ENCODE data around the gene APCS. TPM values are rescaled to one million over a fixed set of nuclear protein-coding genes. Genes with fewer than 3 reads are reported as not detected.

The APCS gene
- total RNA-seq, 1 donor = not detected

DNA sequence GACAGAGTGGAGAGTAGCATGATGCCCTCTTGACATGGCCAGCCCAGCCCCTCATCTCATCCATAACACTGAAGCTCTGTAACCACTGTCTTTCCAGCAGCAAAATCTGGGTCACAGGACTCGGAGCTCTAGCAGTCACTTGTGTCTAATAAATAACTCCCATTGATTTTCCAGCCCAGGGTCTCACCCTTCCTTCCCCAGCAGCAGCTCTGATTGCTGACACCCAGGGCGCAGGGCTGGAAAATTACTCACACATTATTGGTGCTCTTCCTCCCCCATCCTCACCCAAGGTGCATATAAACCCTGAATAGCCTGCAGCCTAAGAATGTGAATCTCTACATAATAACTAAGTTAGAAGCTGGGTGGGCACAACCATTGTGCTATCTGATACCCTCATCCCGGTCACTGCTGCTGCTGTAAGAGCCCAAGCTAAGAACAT lies 30.7 kb upstream of the APCS start:
- Histone ChIP-seq H3K79me2 (ENCODE audit: insufficient read depth, low read length) (no peaks in the 10 kb centered on the region), H4K20me1 (ENCODE audit: insufficient read depth, low read length) (no peaks in the 10 kb centered on the region), H3K9me3 (ENCODE audit: low read depth, low read length) (no peaks in the 10 kb centered on the region), H3K36me3 (ENCODE audit: insufficient read depth, low read length) (no peaks in the 10 kb centered on the region), H3K27me3 (ENCODE audit: insufficient read depth, low read length) (no peaks in the 10 kb centered on the region), H2AFZ (ENCODE audit: low read length) (no peak overlapping the region), H3K4me2 (ENCODE audit: insufficient read depth, low read length) (no peak overlapping the region), H3K4me3 (ENCODE audit: insufficient read depth, low read length) (no peak overlapping the region), H3K4me1 (ENCODE audit: insufficient read depth, low read length) (peaks cover 3% of the 10 kb centered on the region), H3K27ac (ENCODE audit: low read depth, low read length) (no peak overlapping the region)
- TF ChIP-seq, protein P1, sequence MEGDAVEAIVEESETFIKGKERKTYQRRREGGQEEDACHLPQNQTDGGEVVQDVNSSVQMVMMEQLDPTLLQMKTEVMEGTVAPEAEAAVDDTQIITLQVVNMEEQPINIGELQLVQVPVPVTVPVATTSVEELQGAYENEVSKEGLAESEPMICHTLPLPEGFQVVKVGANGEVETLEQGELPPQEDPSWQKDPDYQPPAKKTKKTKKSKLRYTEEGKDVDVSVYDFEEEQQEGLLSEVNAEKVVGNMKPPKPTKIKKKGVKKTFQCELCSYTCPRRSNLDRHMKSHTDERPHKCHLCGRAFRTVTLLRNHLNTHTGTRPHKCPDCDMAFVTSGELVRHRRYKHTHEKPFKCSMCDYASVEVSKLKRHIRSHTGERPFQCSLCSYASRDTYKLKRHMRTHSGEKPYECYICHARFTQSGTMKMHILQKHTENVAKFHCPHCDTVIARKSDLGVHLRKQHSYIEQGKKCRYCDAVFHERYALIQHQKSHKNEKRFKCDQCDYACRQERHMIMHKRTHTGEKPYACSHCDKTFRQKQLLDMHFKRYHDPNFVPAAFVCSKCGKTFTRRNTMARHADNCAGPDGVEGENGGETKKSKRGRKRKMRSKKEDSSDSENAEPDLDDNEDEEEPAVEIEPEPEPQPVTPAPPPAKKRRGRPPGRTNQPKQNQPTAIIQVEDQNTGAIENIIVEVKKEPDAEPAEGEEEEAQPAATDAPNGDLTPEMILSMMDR (IDR thresholded peaks at IDR 0.05; ENCODE audit: extremely low read depth, low read depth, low read length) = no peak
- DNase-seq (ENCODE audit: insufficient read length, low spot score, missing footprints) = no peak

DNA sequence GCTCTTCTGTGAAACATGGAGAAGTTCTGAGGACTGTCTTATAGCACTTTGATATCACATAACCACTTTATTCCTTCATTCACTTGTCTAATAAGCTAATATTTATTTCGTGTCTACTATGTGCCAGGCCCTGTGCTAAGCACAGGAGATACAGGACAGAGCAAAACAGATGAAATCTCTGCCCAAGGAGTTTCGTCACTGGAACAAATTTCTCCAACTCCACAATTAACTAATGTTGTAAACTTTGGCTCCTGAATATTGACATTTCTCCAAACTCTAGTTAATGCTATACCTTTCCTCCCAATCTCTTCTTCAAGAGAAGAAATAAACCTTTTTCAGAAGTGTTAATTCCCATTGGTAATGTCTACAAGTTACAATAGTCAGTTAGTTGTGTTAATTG lies 27.0 kb upstream of the APCS start:
- Histone ChIP-seq H4K20me1 (ENCODE audit: insufficient read depth, low read length) (no peaks in the 10 kb centered on the region), H3K4me3 (ENCODE audit: insufficient read depth, low read length) (no peak overlapping the region), H3K36me3 (ENCODE audit: insufficient read depth, low read length) (no peaks in the 10 kb centered on the region), H3K27me3 (ENCODE audit: insufficient read depth, low read length) (no peaks in the 10 kb centered on the region), H3K4me1 (ENCODE audit: insufficient read depth, low read length) (peaks cover 4% of the 10 kb centered on the region), H2AFZ (ENCODE audit: low read length) (no peak overlapping the region), H3K9me3 (ENCODE audit: low read depth, low read length) (no peaks in the 10 kb centered on the region), H3K4me2 (ENCODE audit: insufficient read depth, low read length) (no peak overlapping the region), H3K27ac (ENCODE audit: low read depth, low read length) (no peak overlapping the region), H3K79me2 (ENCODE audit: insufficient read depth, low read length) (no peaks in the 10 kb centered on the region)
- DNase-seq (ENCODE audit: insufficient read length, low spot score, missing footprints) = no peak
- TF ChIP-seq, protein P1 (IDR thresholded peaks at IDR 0.05; ENCODE audit: extremely low read depth, low read depth, low read length) = no peak

DNA sequence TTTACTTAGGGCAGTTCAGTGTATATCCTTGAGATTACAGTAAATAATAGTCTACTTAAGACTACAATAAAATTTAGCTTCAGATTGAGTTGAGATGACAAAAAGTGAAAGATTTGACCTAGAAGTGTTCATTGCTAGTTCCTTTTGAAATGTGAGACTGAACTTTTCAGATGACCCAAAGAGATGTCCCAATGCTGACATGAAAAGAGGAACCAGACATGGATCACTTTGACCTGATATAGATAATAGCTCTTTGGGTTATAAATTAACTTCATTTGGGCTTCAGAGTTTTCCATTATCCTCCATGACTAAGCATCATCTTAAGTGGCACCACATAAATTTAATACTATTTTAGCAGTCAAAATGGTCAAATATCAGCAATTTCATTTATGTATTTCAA lies 26.1 kb upstream of the APCS start:
- Histone ChIP-seq H3K4me1 (ENCODE audit: insufficient read depth, low read length) (peaks cover 4% of the 10 kb centered on the region), H3K4me2 (ENCODE audit: insufficient read depth, low read length) (no peak overlapping the region), H4K20me1 (ENCODE audit: insufficient read depth, low read length) (no peaks in the 10 kb centered on the region), H3K27me3 (ENCODE audit: insufficient read depth, low read length) (no peaks in the 10 kb centered on the region), H3K36me3 (ENCODE audit: insufficient read depth, low read length) (no peaks in the 10 kb centered on the region), H3K4me3 (ENCODE audit: insufficient read depth, low read length) (no peak overlapping the region), H3K9me3 (ENCODE audit: low read depth, low read length) (no peaks in the 10 kb centered on the region), H3K79me2 (ENCODE audit: insufficient read depth, low read length) (no peaks in the 10 kb centered on the region), H2AFZ (ENCODE audit: low read length) (no peak overlapping the region), H3K27ac (ENCODE audit: low read depth, low read length) (no peak overlapping the region)
- TF ChIP-seq, protein P1 (IDR thresholded peaks at IDR 0.05; ENCODE audit: extremely low read depth, low read depth, low read length) = no peak
- DNase-seq (ENCODE audit: insufficient read length, low spot score, missing footprints) = no peak

DNA sequence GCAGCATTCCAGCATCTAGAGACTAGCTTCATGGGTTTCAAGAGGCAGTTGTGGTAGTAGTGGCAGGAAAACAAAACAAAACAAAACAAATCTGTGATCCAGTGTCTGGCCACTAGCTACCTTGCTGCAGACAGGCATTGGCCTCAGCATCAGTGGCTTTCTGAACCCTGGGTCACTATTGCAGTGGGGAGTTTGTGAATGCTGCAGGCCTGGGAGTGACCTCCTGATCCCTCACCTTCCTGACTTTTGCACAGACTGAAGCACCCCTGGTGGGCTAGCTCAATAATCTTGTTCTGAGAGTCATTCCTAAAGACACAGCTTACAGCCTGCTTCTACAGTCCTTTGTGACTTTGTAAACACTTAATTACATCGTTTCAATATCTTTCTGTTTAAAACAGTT lies 24.9 kb upstream of the APCS start:
- no peaks in the 10 kb centered on the region for H3K9me3 ChIP-seq (ENCODE audit: low read depth, low read length)

More for the DNA sequence above, 24.9 kb upstream of the APCS start:
- Histone ChIP-seq H3K36me3 (ENCODE audit: insufficient read depth, low read length) (no peaks in the 10 kb centered on the region), H3K79me2 (ENCODE audit: insufficient read depth, low read length) (no peaks in the 10 kb centered on the region), H4K20me1 (ENCODE audit: insufficient read depth, low read length) (no peaks in the 10 kb centered on the region), H3K4me1 (ENCODE audit: insufficient read depth, low read length) (peaks cover 4% of the 10 kb centered on the region), H3K27ac (ENCODE audit: low read depth, low read length) (no peak overlapping the region), H3K4me3 (ENCODE audit: insufficient read depth, low read length) (no peak overlapping the region), H2AFZ (ENCODE audit: low read length) (no peak overlapping the region), H3K27me3 (ENCODE audit: insufficient read depth, low read length) (no peaks in the 10 kb centered on the region), H3K4me2 (ENCODE audit: insufficient read depth, low read length) (no peak overlapping the region)
- no peak for DNase-seq (ENCODE audit: insufficient read length, low spot score, missing footprints)
- TF ChIP-seq, protein P1 (IDR thresholded peaks at IDR 0.05; ENCODE audit: extremely low read depth, low read depth, low read length) = no peak
